ENCODE measurements around the gene PKHD1.
A peak's percentile ranks its signal among the peaks of the same experiment; 100 is the strongest.

Gene PKHD1

DNA sequence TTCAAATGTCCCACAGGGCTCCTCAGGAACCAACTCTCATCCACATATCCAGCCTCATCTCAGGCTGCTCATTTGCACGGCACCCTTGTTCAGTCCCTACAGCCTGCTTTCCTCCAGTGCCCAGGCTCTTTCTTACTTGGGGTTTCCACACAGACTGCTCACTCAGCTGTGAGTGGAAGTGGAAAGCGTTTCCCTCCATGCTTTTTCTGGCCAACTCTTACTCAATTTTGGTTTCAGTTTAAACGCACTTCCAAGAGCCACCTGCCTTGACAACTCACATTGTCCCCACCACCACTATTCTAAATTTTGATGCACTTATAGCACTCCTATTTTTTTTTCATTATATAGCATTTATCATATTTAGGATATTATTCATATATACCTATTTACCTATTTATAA, 367.1 kb downstream of the PKHD1 start:
- DNase-seq (ENCODE audit: insufficient read length, low spot score) (no peak), FAIRE-seq (no peak)

DNA sequence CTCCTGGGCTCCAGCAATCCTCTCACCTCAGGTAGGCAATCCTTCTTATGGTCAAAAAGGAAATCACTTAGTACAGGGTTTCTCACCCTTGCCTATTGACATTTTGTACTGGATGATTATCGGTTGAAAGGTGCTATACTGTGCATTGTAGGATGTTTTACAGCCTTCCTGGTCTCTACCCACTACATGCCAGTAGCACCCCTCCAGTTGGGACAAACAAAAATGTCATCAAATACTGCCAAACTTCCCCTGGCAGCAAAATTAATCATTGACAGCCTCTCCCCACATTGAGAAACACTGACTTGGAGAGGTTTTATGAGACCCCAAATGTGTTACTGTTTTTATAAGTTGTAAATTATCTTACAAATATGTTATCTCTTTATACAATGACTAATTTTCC, 368.1 kb downstream of the PKHD1 start:
- DNase-seq (ENCODE audit: insufficient read length, low spot score): no peak
- no peak for FAIRE-seq

DNA sequence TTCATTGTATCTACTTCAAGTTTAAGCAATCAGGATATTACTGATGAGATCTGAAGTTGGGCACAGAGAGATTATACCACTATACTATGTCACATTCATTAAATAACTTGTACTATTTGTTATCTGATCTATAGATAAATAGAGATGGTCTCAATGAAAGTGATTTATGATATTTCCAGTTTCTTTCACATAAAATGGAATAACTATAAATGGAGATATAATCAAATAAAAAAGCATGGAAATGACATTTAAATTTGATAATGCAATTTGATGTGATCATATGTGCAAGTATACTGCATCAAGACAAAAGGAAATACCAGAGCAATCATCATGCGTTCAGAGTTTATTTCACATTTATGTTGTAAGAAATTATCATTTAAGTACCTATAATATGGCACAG, 368.9 kb downstream of the PKHD1 start:
- DNase-seq (ENCODE audit: insufficient read length, low spot score): no peak
- no peak for FAIRE-seq

DNA sequence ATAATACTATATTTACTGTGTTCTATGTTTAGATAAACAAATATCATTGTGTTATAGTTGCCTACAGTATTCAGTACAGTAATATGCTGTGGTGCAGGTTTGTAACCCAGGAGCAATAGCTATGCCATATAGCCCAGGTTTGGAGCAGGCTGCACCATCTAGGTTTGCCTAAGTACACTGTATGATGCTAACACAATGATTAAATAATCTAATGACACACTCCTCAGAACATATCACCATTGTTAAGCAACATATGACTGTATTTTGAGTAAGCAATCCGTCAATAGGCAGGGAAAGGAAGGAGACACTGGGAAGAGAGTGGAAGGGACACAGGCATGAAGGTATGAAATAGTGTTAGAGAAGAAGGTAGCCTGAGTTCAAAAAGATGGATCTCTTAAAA, 369.9 kb downstream of the PKHD1 start:
- FAIRE-seq: no peak

DNA sequence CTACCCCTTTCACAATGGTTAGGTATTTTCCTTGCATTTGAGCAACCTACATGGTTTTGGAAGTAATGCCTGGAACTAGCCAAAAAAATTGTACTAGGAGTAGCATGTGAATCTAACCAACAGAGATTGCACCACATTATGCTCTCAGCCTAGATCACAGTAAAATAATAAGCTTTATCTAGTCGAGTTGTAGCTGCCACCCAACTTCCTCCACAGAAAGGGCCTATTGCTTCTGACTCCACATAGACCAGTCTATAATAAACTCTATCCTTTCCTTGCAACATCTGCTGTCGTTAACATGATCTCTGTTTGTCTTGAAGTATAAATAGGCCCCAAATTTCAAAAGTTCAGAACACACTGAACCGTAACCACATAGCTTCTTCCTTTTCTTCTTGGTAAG, 375.5 kb downstream of the PKHD1 start:
- DNase-seq (ENCODE audit: insufficient read length, low spot score) (no peak), FAIRE-seq (no peak)

More for the DNA sequence above, 369.9 kb downstream of the PKHD1 start:
- DNase-seq (ENCODE audit: insufficient read length, low spot score): no peak

DNA sequence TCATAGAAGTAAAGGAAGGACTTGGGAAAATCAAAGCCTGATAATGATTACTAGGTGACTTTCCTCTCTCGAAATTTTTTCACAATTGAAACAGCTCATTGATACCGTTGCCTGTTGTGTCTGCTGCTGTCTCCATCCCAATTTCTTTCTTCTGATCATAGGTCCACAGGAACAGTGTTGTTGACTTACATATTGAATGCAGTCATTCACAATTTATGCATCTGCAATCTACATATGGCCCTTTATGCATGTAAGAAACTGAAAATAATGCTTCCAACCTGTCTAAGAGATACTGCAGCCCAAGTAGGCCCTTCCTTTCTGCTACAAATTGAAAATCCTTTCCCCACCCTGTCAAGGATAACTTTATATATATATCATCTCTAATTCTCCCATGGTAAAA, 381.3 kb downstream of the PKHD1 start:
- DNase-seq (ENCODE audit: insufficient read length, low spot score): no peak
- FAIRE-seq: no peak

DNA sequence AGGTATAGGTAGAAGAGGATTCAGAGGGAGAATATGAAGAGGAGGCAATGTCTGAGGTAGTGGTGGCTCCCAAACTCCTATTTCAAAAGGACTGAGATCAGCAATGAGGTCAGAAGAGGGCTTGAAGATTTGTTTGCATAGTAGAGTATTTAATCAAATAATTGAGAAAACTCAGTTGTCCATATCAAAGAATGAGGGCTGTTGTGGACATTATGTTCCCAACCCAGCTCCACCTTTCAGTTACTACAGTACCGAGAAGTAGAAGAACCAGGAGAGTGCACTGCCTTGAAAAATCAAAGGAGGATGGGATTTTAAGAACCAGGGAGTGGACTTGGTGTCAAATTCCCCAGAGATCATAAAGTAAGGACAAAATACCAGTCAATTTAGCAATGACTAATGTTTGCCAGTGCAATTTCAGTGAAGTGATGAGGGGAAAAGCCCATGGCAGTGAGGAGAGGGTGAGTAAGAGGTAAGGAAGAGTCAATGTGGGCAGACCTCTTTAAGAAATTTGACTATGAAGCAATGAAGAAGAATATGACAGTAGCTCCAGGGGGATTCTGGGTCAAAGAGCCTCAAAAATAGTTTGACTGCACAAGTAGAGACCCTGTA, 382.4 kb downstream of the PKHD1 start:
- no peak for DNase-seq (ENCODE audit: insufficient read length, low spot score)
- no peak for FAIRE-seq

DNA sequence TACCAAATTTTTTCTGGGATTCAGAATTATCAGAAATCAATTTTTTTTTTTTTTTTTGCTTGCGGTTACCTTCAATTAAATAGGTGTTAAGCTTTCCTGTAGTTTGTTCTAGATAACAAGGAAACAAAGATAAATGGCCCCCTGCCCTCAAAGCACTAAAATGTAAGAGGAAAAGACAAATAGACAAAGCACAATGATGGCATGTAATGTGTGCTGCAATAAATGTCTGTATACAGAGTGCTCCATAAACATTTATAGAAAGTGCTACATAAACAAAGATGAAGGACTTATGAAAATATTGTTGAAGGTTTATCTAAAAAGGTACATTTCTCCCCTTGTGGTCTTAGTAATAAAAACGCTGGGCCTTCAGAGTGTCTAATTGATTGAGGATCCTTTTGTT, 384.6 kb downstream of the PKHD1 start:
- no peak for FAIRE-seq
- DNase-seq (ENCODE audit: insufficient read length, low spot score): no peak

DNA sequence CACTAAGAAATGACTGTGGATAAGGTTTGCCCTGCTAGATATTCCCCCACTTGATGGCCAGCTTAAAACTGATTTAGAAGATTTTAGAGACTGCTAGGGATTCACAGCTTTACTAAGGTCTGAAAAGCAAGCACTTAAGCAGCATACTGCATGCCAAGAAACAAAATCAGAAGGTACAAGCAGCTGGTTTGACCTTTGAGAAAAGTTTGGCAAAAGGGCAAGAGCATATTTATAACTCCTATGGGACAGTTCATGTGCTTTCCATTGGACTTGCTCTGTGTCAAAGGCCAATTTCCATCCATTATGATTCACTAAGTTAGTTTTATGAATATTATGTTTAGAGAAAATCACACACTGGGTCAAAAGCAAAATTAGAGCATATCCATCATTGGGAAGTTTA, 402.8 kb downstream of the PKHD1 start:
- no peak for FAIRE-seq

DNA sequence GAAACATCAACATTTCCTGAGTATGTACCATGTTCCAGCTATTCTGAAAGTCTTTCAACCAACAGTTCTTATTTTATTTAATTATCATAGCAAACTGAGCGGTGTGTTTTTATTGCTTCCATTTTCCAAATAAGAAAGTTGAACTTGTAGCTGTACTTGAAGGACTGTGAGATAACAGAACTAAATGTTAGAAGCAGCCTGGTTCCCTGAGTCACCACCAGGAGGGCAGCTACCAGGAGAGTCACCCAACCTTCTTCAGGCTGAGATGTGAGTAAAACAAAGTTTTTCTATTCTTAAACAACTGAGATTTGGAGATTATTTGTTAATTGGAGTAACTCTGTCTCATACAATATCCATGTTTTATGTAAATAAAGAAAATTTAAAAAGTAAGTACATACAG, 403.4 kb downstream of the PKHD1 start:
- DNase-seq (ENCODE audit: insufficient read length, low spot score) (no peak), FAIRE-seq (no peak)

More for the DNA sequence above, 402.8 kb downstream of the PKHD1 start:
- DNase-seq (ENCODE audit: insufficient read length, low spot score): no peak

DNA sequence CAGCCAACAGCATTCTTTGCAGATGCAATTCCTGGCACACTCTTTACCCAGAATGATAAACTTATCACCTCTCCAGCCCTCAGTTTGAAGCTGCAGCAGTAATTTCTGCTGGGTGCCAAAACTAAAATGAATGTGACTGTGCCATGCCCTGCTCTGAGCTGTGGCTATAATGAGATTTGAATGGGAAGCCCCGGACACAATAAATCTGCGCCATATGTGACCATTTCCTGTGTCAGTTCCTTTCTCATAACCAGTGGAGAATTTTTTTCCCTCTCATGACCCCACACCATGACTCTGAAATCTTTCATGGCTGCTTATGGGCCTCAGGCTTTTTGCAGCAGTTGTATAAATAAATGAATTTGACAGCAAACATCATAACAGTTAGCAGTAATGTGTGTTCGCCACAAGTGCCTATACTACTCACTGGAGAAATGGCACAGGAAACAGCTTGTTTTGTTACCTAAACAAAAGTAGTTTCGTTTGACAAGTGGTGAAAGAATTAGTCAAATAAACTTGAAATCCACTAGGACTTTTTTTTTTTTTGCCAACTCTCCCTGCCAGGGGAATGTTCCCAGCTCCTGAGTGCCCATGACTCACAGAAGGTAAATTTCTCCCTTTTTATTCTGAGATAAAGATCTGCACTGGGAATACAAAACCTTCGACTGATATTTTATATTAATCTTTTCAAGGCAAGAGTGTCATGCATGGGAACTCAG, 408.4 kb downstream of the PKHD1 start:
- no peak for DNase-seq (ENCODE audit: insufficient read length, low spot score)

DNA sequence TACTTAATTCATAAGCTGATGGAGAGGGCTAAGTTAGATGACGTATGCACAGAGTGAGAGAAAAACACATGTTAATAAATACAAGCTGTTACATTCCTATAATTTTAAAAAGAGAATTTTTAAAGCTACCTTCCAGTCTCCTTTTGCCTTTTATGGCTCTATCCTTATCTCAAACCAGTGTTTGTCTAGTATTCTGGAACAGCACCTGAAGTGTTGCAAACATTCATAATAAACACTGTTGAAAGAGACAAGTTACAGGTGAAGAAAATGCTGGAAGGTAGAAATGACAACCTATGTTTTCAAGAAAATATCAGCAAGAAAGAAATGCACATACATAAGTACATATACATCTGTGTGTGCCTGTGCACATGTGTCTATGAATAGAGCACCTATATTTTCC, 409.1 kb downstream of the PKHD1 start:
- FAIRE-seq (no peak), DNase-seq (ENCODE audit: insufficient read length, low spot score) (no peak)

More for the DNA sequence above, 408.4 kb downstream of the PKHD1 start:
- FAIRE-seq: peak; percentile 91

DNA sequence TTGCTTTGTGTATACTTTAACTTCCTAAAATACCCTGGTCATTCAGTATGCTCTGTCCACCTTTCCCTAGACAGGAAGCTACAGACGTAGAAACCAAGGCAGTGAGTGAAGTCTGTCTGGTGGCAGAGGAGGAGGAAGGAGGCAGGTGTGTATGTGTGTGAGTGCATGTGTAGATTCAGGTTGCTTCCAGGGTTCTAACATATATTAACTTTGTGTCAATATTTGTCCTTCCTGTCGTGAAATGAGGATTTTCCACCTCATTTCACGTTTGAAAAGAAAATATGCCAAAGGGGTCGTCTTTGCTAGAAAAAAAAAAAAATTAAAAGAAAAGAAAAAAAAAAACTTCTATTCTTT, 411.5 kb downstream of the PKHD1 start:
- DNase-seq (ENCODE audit: insufficient read length, low spot score) (no peak), FAIRE-seq (no peak)

DNA sequence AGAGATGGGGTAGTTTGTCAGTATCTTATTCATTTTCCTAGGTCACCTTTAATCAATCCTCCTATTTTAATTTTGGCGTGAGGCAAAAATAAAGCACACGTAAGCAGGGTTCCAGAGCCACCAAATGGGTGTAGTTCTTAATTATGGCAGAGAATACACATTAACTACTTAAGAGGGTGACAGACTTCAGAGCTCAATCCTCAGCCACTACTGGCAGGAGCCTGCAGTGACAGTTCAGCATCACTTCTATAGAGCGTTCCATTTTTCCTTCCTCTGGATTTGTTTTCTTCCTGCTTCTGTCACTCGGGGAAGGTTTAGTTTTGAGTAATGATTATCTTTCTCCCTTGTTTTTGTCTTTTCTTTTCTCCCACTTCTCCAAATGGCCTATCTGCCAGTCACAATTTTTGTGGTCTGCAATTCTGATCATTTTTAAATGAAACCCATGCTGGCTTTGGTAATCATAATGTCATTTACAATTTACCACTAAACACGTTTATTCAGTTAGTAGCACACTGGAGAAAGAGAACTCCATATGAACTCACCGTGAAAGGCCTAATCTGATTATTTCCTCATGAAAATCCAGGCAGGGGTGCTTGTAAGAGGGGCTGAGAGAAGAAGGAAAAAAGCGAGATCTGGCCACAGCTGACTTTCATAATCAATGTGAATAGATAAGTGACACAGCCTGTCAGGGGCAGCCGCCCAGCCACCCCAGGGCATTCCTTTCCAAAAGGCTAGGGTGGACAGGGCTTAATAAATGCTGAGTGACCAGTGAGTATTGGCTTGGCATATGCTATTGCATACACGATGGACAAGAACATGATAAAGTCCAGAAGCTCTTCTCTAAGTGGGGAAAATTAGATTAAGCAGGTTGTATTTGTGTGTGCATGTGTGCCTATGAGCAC, 412.1 kb downstream of the PKHD1 start:
- FAIRE-seq (no peak), DNase-seq (ENCODE audit: insufficient read length, low spot score) (no peak)

DNA sequence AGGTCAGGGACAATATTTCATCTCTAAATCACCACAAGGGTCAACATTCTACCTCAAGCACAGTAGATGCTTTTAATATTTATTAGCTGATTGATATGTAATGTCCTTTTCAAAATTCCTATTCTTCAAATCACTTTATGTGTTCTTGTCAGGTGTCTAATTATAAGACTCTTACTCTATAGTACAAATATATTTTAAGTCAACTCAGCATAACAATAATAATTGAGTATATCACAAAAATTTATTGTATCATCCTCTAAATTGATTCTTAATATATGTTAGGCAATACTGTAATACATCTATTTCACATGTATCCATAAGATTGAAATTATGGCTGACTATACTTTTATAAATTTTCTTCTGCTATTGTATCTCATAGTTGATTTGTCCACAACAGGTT, 423.9 kb downstream of the PKHD1 start:
- FAIRE-seq: no peak
- DNase-seq (ENCODE audit: insufficient read length, low spot score): no peak

DNA sequence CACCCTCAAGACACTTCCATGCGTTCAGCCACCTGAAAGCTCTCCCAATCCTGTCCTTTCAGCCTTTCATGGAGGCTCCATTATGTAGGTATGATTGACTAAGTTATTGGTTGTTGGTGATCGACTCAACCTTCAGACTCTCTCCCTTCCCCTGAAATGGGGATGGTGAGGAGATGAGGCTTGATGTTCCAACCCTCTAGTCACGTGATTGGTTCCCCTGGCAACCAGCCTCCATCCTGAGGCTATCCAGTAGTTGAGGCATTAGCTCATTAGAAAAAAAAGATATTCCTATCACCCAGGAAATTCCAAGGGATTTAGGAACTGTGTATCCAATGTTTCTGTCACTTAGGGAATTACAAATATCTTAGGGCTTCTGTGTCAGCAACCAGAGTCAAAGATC, 426.6 kb downstream of the PKHD1 start:
- FAIRE-seq (no peak), DNase-seq (ENCODE audit: insufficient read length, low spot score) (no peak)

DNA sequence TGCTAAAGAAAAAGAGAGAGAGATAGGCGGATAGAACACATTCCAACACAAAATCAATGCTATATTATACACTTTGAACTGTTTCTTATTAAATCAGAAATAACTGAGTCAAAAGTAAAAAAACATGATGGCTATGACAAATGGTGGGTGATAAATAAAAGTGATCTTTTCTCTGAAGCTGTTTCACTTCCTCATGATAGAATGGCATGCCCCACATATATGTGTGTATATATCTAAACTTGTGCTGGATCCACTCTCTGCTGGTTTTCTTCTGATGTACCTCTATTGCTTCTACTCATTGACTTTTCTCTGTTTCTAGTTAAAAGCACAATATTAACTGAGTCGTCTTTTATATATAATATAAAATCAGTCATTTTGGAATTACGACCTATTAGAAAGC, 429.9 kb downstream of the PKHD1 start:
- FAIRE-seq (no peak), DNase-seq (ENCODE audit: insufficient read length, low spot score) (no peak)

DNA sequence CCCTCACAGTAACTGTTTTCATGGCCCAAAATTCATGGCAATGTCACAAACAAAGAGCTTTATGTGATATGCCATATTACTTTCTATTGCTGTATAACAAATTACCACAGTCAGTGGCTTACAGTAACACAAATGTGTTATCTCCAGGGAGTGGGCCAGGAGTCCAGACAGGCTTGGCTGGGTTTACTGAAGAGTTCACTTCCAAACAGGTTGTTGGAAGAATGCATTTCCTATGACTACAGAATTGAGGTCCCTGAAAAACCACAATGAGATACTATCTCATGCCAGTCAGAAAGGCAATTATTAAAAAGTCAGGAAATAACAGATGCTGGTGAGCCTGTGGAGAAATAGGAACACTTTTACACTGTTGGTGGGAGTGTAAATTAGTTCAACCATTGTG, 431.9 kb downstream of the PKHD1 start:
- no peak for DNase-seq (ENCODE audit: insufficient read length, low spot score)
- no peak for FAIRE-seq

DNA sequence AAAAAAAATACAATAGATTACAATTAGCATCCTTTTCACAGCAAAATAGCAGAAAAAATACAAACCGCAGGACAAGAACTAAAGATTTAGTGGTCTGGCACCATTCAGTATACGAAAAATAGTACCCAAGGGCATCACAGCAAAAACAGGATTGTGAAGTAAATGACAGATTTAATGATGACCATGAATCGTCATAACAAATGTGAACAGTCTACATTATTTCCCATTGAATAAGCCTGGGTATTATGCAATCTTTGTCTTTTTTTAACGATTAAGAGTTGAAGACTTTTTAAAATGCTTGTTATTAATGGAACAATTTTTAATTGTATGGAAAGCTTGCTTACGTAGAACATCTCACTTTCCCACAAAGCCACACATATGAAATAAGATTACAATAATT, 432.8 kb downstream of the PKHD1 start:
- FAIRE-seq (no peak), DNase-seq (ENCODE audit: insufficient read length, low spot score) (no peak)

DNA sequence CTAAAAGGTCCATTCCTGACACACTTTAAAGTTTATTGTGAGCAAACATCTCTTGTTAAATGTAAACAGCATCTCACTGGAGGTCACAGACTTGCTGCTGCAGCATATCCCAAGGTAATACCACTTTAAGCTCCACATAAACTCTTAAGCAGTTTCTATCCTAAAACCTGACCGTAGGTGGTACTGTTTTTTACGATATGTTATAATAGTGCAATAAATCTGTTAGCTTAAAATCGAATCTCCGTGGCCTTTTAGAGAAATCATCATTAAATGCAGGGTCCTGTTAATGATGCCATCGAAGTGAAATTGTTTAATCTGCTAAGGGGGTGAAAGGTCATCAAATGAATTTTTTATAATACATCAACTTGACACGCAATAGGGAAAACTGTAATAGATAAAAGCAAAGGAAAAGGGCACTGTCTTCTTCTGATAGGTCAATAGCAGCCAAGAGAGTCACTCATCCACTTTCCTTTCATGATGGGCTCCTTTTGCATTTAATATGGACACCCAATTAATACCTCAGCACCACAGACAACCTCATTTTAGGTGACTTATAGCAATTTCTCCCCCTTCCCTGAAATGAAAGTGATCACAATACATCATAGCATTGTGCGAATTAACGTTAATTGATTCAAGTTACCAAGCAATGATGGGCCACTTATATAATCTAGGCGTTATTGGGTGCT, 436.1 kb downstream of the PKHD1 start:
- DNase-seq (ENCODE audit: insufficient read length, low spot score): no peak
- no peak for FAIRE-seq

DNA sequence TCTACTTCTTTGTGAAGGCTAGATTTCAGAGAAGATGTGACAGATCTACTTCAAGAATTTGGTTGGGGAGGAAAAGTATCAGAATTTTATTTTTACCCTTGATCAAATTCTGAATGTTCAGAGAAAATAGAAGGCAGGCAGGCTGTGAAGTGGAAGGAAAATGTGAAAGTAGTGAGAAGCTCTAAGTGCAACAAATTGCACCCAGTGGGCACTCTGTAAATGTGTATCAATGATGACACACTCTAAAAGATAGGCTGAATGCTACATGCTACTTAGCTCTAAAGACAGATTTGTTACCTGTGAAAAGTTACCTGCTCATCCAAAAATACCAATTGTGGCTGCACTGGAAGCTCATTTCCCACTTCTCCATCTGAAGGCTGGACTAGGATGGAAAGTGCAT, 438.6 kb downstream of the PKHD1 start:
- FAIRE-seq: no peak

More for the DNA sequence above, 438.6 kb downstream of the PKHD1 start:
- DNase-seq (ENCODE audit: insufficient read length, low spot score): no peak
